Measurements from ENCODE around the gene PLCB1.
"Not testable (repeated sequence)": the region's sequence is repeated elsewhere in the genome, so short reads cannot be mapped to it uniquely, and the experiment has no call there.

Gene PLCB1

DNA sequence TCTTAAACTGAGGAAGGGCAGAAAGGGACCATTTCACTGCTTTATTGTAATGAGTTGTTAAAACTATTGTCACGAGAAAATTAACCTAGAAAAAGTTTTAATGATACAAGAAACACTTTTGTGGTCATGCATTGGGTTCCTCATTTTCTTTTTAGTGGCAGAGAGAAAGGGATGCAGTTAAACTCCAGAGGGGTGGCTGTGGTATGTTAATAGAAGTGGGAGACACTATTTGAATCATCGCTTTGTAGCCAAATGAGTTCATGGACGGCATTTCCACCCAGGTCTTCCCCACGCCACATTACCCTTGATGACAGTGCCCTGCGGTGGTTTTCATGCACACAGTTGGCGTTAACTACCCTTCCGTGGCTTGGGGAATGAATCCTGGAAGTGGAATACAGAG is 235.6 kb downstream of the PLCB1 start:
- Histone ChIP-seq H3K9me3 (ENCODE audit: control insufficient read depth, low read length) (no peaks in the 10 kb centered on the region), H3K36me3 (ENCODE audit: control insufficient read depth, insufficient read depth, low read length) (no peaks in the 10 kb centered on the region), H3K4me1 (ENCODE audit: control insufficient read depth, insufficient read depth, low read length, poor library complexity, severe bottlenecking) (no peaks in the 10 kb centered on the region), H3K27ac (ENCODE audit: low read depth, low read length, severe bottlenecking) (no peak overlapping the region), H3K4me3 (ENCODE audit: extremely low read depth, insufficient read depth, low read length, poor library complexity, severe bottlenecking) (no peak overlapping the region)
- 85 to 89% methylated on average over 4 to 6 of the region's 7 CpGs for whole genome bisulfite sequencing, 2 experiments (ENCODE audit: insufficient coverage in 2 of 2)

DNA sequence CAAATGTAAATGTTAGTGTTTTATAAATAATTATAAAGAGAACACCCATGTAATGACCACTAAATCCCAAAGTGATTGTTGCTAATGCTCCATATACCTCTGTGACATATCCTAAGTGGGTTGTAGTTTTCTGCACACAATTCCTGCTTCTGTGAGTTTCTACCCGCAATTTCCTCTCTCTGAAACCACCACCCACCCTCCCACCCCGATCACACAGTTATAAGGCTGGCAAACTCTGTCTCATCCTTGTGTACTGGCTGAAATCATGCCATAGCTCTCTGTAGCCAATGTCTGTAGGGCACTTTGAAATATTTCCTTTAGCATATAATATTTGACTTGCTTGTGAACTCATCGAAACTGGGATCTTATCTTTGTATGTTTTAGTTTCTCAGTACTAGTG is 236.6 kb downstream of the PLCB1 start:
- WGBS, 2 experiments (ENCODE audit: insufficient coverage in 2 of 2) = no CpG with 5 or more reads among the region's 3 CpGs
- no peak overlapping the region for H3K27ac ChIP-seq (ENCODE audit: low read depth, low read length, severe bottlenecking)
- no peak overlapping the region for H3K4me3 ChIP-seq (ENCODE audit: extremely low read depth, insufficient read depth, low read length, poor library complexity, severe bottlenecking)
- no peaks in the 10 kb centered on the region for H3K4me1 ChIP-seq (ENCODE audit: control insufficient read depth, insufficient read depth, low read length, poor library complexity, severe bottlenecking)
- H3K36me3 ChIP-seq (ENCODE audit: control insufficient read depth, insufficient read depth, low read length) = no peaks in the 10 kb centered on the region
- H3K9me3 ChIP-seq (ENCODE audit: control insufficient read depth, low read length) = no peaks in the 10 kb centered on the region

DNA sequence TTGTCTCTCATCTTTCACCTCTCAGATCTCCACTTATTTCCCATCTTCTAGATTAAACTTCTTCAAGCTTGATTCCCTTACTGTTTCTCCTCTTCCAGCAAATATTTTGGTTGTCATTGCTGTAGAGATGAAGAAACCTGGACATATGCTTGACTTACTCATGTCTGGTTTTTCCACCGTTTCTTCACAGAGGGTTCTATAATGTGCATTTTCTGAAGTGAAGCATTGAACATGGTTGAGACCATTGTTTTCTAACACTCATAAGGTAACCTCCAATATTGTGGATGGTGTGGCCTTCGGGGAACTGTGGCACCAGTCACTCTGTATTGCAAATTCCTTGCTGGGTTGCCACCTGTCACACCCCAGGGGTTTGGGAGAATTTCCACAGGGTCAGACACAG is 237.2 kb downstream of the PLCB1 start:
- Histone ChIP-seq H3K36me3 (ENCODE audit: control insufficient read depth, insufficient read depth, low read length) (no peaks in the 10 kb centered on the region), H3K27ac (ENCODE audit: low read depth, low read length, severe bottlenecking) (no peak overlapping the region), H3K4me1 (ENCODE audit: control insufficient read depth, insufficient read depth, low read length, poor library complexity, severe bottlenecking) (no peaks in the 10 kb centered on the region), H3K4me3 (ENCODE audit: extremely low read depth, insufficient read depth, low read length, poor library complexity, severe bottlenecking) (no peak overlapping the region), H3K9me3 (ENCODE audit: control insufficient read depth, low read length) (no peaks in the 10 kb centered on the region)
- 83% methylated on average over 1 of the region's 2 CpGs; no CpG with 5 or more reads in 1 of the 2 experiments for WGBS, 2 experiments (ENCODE audit: insufficient coverage in 2 of 2)

DNA sequence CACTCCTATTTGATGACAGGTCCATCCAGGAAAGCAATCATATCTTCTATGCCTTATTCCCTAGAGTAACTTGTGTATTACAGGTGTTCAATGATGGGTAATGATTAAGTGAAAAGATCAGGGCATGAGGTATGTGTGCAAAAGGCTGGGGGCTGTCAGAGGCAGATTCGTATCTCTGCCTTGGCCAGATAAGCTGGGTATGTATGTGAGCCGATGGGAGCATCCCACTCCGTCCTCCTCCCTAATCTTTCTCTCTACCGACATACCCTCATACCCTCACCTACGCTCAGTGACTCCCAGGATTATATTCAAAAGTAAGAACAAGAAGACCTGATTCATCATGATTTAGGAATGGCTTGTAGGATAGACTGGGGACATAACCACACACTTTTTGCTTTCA is 238.7 kb downstream of the PLCB1 start:
- H3K36me3 ChIP-seq (ENCODE audit: control insufficient read depth, insufficient read depth, low read length) = no peaks in the 10 kb centered on the region
- no peaks in the 10 kb centered on the region for H3K4me1 ChIP-seq (ENCODE audit: control insufficient read depth, insufficient read depth, low read length, poor library complexity, severe bottlenecking)
- no peaks in the 10 kb centered on the region for H3K9me3 ChIP-seq (ENCODE audit: control insufficient read depth, low read length)
- H3K4me3 ChIP-seq (ENCODE audit: extremely low read depth, insufficient read depth, low read length, poor library complexity, severe bottlenecking) = no peak overlapping the region
- H3K27ac ChIP-seq (ENCODE audit: low read depth, low read length, severe bottlenecking) = no peak overlapping the region
- WGBS, 2 experiments (ENCODE audit: insufficient coverage in 2 of 2) = no CpG with 5 or more reads among the region's 5 CpGs

DNA sequence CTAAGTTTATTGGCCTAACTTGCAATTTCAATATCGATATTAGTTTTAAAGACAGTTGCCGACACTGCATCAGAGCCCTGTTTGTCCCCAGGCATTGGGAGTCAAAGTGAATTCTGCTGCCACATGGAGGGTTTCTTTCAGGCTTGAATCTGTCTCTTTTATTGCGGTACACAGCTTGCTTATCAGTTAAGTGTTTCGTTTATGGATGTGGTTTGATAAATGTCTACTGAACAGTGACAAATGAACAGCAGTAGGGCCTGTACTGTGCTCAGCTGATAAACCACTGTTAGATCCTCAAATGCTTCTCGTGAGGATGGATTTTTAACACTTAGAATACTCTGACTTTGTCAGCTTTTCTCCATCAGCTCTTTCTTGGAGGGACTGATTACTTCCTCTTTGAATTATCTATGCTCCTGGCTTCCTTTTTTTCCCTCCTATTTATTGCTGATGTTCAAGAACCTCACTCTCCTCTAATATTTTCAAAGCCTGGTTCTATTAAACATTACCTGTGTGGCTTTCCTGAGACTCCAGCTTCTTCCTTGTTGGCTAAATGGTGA is 240.8 kb downstream of the PLCB1 start:
- WGBS, 2 experiments (ENCODE audit: insufficient coverage in 2 of 2) = 87 to 93% methylated on average over 4 to 5 of the region's 5 CpGs
- no peaks in the 10 kb centered on the region for H3K36me3 ChIP-seq (ENCODE audit: control insufficient read depth, insufficient read depth, low read length)
- no peak overlapping the region for H3K4me3 ChIP-seq (ENCODE audit: extremely low read depth, insufficient read depth, low read length, poor library complexity, severe bottlenecking)
- H3K27ac ChIP-seq (ENCODE audit: low read depth, low read length, severe bottlenecking) = no peak overlapping the region
- no peaks in the 10 kb centered on the region for H3K4me1 ChIP-seq (ENCODE audit: control insufficient read depth, insufficient read depth, low read length, poor library complexity, severe bottlenecking)
- H3K9me3 ChIP-seq (ENCODE audit: control insufficient read depth, low read length) = no peaks in the 10 kb centered on the region

DNA sequence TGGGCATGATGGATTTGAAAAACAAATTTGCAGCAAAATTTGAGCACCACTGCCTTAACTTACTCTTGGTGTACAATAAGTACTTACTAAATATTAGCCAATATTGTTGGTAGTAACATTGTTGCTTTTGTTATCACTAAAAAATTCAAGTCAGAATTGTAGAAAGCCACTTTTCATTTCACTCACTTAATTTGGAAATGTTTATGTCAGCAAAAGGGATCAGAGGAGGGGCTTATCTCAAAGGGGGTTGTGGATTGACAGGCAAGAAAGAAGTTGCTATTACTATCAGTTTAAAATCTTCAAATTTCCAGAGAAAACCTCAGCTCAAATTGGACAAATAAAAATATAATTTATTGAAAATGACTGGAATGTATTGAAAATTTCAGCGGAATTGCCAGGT is 241.5 kb downstream of the PLCB1 start:
- H3K9me3 ChIP-seq (ENCODE audit: control insufficient read depth, low read length) = no peaks in the 10 kb centered on the region
- no peaks in the 10 kb centered on the region for H3K36me3 ChIP-seq (ENCODE audit: control insufficient read depth, insufficient read depth, low read length)
- no peak overlapping the region for H3K4me3 ChIP-seq (ENCODE audit: extremely low read depth, insufficient read depth, low read length, poor library complexity, severe bottlenecking)
- no peak overlapping the region for H3K27ac ChIP-seq (ENCODE audit: low read depth, low read length, severe bottlenecking)
- no peaks in the 10 kb centered on the region for H3K4me1 ChIP-seq (ENCODE audit: control insufficient read depth, insufficient read depth, low read length, poor library complexity, severe bottlenecking)
- WGBS, 2 experiments (ENCODE audit: insufficient coverage in 2 of 2) = 78 to 100% methylated on average over 1 of the region's 1 CpG

DNA sequence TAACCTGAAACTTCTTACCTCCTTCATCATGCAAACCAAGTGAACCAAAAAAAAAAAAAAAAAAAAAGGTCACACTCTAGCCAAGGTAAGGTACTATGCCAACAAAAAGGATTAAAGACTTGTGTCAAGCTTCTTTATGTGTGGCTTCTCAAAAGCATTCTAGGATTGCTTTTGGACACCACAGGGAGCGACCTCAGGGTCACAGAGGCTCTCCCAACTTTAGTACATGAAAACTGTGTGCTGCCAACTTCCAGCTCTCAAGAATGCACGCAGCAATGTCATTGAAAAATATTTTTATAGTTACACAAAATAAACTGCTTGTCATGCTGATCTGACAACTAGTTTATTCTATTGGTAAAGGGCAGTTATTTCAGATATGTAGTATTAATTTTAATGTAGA is 243.8 kb downstream of the PLCB1 start:
- Histone ChIP-seq H3K9me3 (ENCODE audit: control insufficient read depth, low read length) (no peaks in the 10 kb centered on the region), H3K4me1 (ENCODE audit: control insufficient read depth, insufficient read depth, low read length, poor library complexity, severe bottlenecking) (no peaks in the 10 kb centered on the region), H3K36me3 (ENCODE audit: control insufficient read depth, insufficient read depth, low read length) (no peaks in the 10 kb centered on the region), H3K27ac (ENCODE audit: low read depth, low read length, severe bottlenecking) (no peak overlapping the region), H3K4me3 (ENCODE audit: extremely low read depth, insufficient read depth, low read length, poor library complexity, severe bottlenecking) (no peak overlapping the region)
- WGBS, 2 experiments (ENCODE audit: insufficient coverage in 2 of 2) = 83 to 100% methylated on average over 1 of the region's 2 CpGs

DNA sequence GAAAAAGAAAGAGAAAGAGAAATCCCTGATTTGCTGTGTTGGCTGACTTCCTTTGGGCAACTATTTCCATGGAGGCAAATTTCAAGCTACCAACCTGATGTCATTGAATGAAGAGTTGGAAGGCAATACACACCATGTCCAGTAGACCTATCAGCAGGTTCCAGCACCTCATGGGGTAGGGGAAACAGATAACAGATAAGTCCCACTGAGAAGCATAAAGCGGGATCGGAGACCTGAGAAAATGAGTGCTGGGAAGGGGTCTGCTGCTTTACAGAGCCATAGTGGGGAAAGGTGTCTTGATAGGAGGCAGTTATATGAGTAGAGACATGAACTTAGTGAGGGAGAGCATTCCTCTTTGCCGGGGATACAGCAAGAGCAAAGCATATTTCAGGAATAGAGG is 244.9 kb downstream of the PLCB1 start:
- Histone ChIP-seq H3K36me3 (ENCODE audit: control insufficient read depth, insufficient read depth, low read length) (no peaks in the 10 kb centered on the region), H3K9me3 (ENCODE audit: control insufficient read depth, low read length) (no peaks in the 10 kb centered on the region), H3K4me3 (ENCODE audit: extremely low read depth, insufficient read depth, low read length, poor library complexity, severe bottlenecking) (no peak overlapping the region), H3K27ac (ENCODE audit: low read depth, low read length, severe bottlenecking) (no peak overlapping the region), H3K4me1 (ENCODE audit: control insufficient read depth, insufficient read depth, low read length, poor library complexity, severe bottlenecking) (no peaks in the 10 kb centered on the region)
- 80 to 84% methylated on average over 3 of the region's 3 CpGs for WGBS, 2 experiments (ENCODE audit: insufficient coverage in 2 of 2)

DNA sequence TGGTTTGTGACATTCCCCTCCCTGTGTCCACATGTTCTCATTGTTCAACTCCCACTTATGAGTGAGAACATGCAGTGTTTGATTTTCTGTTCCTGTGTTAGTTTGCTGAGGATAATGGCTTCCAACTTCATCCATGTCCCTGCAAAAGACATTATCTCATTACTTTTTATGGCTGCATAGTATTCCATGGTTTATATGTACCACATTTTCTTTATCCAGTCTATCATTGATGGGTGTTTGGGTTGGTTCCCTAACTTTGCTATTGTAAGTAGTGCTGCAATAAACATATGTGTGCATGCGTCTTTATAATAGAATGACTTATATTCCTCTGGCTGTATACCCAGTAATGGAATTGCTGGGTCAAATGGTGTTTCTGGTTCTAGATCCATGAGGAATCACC is 247.1 kb downstream of the PLCB1 start:
- 100% methylated on average over 1 of the region's 1 CpG; no CpG with 5 or more reads in 1 of the 2 experiments for WGBS, 2 experiments (ENCODE audit: insufficient coverage in 2 of 2)
- not testable (repeated sequence) for H3K9me3 ChIP-seq (ENCODE audit: control insufficient read depth, low read length); H3K4me3 ChIP-seq (ENCODE audit: extremely low read depth, insufficient read depth, low read length, poor library complexity, severe bottlenecking); H3K27ac ChIP-seq (ENCODE audit: low read depth, low read length, severe bottlenecking); H3K4me1 ChIP-seq (ENCODE audit: control insufficient read depth, insufficient read depth, low read length, poor library complexity, severe bottlenecking); H3K36me3 ChIP-seq (ENCODE audit: control insufficient read depth, insufficient read depth, low read length)

DNA sequence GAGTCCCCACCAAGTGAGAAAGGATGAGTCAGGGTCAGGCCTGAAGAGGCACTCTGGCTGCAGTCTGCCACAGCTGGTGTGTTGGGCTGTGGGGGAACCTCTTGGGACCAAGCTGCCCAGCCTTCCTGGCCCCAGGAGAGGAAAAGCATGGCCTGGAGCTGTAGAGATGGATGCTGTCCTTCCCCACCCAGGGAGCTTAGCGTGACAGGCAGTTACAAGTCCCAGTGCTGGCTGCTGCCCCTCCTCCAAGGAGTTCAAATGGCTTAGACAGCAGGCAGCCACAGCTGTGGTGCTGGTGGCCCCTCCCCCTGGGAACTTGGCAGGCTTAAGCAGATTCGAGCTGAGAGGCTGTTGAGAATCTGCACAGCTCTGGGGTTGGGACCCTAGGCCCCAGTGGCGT is 253.2 kb downstream of the PLCB1 start:
- 22 to 47% methylated on average over 2 to 3 of the region's 3 CpGs for WGBS, 2 experiments (ENCODE audit: insufficient coverage in 2 of 2)

DNA sequence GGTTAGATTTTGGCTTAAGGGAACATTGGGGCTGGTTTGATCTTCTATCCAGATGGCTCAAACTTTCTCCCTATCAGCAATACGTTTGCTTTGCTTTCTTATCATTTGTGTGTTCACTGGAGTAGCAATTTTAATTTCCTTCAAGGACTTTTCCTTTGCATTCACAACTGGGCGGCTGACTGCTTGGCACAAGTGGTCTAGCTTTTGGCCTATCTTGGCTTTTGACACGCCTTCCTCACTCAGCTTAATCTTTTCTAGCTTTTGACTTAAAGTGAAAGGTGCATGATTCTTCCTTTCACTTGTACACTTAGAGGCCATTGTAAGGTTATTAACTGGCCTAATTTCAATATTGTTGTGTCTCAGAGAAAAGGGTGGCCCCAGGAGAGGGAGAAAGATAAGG is 254.9 kb downstream of the PLCB1 start:
- no peaks in the 10 kb centered on the region for H3K9me3 ChIP-seq (ENCODE audit: control insufficient read depth, low read length)
- WGBS, 2 experiments (ENCODE audit: insufficient coverage in 2 of 2) = 77 to 82% methylated on average over 2 of the region's 3 CpGs
- H3K4me1 ChIP-seq (ENCODE audit: control insufficient read depth, insufficient read depth, low read length, poor library complexity, severe bottlenecking) = peaks cover 4% of the 10 kb centered on the region
- H3K27ac ChIP-seq (ENCODE audit: low read depth, low read length, severe bottlenecking) = no peak overlapping the region
- H3K4me3 ChIP-seq (ENCODE audit: extremely low read depth, insufficient read depth, low read length, poor library complexity, severe bottlenecking) = no peak overlapping the region
- no peaks in the 10 kb centered on the region for H3K36me3 ChIP-seq (ENCODE audit: control insufficient read depth, insufficient read depth, low read length)

More for the DNA sequence above, 253.2 kb downstream of the PLCB1 start:
- H3K9me3 ChIP-seq (ENCODE audit: control insufficient read depth, low read length) = no peaks in the 10 kb centered on the region
- H3K4me3 ChIP-seq (ENCODE audit: extremely low read depth, insufficient read depth, low read length, poor library complexity, severe bottlenecking) = no peak overlapping the region
- H3K4me1 ChIP-seq (ENCODE audit: control insufficient read depth, insufficient read depth, low read length, poor library complexity, severe bottlenecking) = peaks cover 4% of the 10 kb centered on the region
- H3K36me3 ChIP-seq (ENCODE audit: control insufficient read depth, insufficient read depth, low read length) = no peaks in the 10 kb centered on the region
- H3K27ac ChIP-seq (ENCODE audit: low read depth, low read length, severe bottlenecking) = no peak overlapping the region
